GM19328 (cell line): ENCODE measurements around the gene ACTR3.
"Not testable (repeated sequence)": the region's sequence is repeated elsewhere in the genome, so short reads cannot be mapped to it uniquely, and the experiment has no call there.

Experiments used
- ATAC-seq: cut with Tn5 transposase; IDR thresholded peaks from one replicate; pipeline ENCODE4 v1.9.1; 2021; ENCODE audit warnings: mild to moderate bottlenecking, moderate library complexity; ENCODE audit not compliant: unreplicated experiment

ACTR3 gene

DNA sequence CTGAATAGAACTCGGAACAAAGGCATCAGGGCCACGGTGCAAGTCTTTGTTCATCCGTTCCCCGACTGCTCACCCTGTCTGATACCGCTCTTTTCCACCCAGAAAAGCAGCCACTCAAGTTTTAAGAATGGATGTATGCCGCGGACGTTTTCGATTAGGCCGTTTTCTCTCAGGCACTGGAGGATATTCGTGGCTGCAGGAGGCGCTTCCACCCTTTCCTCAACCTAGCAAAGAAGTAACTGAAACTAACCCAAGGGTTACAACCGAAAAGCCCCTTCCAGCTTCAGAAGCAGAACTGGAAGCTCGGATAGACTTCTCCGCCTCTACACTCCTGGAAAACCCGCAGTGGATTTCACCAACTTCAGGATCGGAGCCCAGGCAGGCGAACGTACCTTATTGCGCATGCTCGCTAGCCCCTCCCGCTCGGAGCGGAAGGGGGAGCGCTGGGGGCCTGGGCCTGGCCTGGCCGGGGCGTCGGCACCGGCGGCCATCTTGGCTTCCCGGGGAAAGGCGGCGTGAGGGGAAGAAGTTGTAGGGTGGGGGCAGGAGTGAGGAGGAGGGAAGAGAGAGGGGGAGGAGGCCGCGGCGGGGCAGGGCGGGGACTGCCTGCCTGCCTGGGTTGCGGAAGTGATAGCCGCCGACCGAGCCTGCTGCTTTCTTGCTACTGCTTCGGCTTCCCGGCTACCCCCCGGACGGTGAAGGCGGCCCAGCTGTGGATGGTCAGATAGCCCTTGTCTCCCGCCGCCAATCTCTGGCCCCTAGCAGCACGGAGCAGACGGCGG is at the start of gene ACTR3:
ACTR3 (plus strand) TSS at position 619 of the 782 bp plus-strand sequence. CDS start 191 bp downstream, outside the sequence.
- peak; percentile 55 for ATAC-seq

DNA sequence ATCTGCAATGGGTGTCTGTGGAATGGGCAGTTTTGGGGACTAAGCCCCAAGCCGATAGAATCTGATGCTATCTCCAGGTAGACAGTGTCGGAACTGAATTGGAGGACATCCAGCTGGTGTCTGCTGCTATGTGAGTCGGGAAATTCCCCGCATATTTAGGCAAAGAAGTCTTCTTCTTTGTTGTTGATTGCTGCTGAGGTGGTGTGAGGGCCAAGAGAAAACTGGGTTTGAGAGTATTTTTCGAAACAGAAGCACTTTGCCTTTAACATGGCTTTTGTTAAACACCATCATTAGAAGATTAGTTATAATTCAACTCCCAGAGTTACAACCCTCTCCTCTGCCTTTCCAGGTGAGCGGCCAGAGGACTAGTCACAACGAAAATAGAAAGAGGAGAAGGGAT is 49.4 kb upstream of the ACTR3 start:
- no peak for ATAC-seq

GRCh38 chr2:113842919-113843736 is 46.8 kb upstream of the ACTR3 start:
- no peak for ATAC-seq

- ATAC-seq, result not testable (repeated sequence)
Observed at GRCh38 chr2:113843737-113844050, 46.2 kb upstream of the ACTR3 start.

- ATAC-seq, result no peak
Observed at GRCh38 chr2:113845261-113845660, 44.6 kb upstream of the ACTR3 start.

DNA sequence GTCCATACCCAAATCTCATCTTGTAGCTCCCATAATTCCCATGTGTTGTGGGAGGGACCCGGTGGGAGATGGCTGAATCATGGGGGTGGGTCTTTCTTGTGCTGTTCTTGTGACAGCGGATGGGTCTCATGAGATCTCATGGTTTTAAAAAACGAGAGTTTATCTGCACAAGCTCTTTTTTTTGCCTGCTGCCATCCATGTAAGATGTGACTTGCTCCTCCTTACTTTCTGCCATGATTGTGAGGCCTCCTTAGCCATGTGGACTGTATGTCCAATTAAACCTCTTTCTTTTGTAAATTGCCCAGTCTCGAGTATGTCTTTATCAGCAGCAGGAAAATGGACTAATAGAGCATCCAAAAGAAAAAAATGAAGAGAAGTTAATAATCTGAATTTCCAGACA is 44.1 kb upstream of the ACTR3 start:
- not testable (repeated sequence) for ATAC-seq

GRCh38 chr2:113846429-113846828 is 43.5 kb upstream of the ACTR3 start:
- no peak for ATAC-seq

- ATAC-seq, result no peak
Observed at GRCh38 chr2:113847144-113847543, 42.7 kb upstream of the ACTR3 start.

DNA sequence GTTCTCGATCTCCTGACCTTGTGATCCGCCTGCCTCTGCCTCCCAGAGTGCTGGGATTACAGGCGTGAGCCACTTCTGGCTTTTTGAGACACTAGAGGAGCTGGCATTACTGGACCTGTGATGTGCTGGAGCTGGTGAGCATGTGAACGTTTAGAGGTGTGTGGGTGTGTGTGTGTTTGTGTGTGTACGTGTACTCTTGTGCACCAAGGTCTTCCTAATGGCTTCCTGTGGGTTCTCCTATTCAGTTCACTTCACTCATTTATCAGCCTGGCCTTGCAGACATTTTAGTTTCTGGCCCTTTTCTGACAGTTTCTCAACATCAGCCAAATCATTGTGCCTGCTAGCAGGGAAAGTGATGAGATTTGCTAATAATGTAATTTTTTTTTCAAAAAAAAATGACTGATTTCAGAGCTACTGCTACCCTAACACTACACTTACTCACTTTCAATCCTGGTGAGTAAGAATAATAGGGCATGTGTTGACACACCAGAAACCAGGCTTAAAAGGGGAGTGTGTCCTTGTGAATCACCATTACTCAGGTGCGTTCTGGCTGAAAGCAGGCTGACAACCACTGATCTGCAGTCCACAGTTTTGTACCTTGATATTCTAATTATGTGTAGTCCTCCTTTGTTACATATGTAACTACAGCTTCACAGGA is 41.0 kb upstream of the ACTR3 start:
- ATAC-seq, result no peak

DNA sequence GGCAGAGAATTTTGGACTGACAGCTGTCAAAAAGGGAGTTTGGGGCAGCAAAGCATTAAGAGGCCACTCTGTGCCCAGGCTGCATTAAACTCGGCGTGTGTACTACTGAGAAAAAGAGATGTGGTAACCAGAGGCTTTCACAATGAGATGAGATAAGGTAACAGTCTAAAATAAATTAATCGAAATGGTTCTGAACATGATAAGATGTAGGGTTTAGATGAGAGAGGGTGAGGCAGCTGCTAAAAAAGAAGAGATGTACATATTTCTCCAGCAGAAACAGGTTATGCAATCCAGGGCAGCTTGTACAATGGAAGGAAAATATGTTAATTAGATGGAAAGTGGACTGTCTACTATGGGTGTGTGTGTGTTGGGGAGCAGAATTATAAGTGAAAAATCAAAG is 39.2 kb upstream of the ACTR3 start:
- ATAC-seq, result no peak

DNA sequence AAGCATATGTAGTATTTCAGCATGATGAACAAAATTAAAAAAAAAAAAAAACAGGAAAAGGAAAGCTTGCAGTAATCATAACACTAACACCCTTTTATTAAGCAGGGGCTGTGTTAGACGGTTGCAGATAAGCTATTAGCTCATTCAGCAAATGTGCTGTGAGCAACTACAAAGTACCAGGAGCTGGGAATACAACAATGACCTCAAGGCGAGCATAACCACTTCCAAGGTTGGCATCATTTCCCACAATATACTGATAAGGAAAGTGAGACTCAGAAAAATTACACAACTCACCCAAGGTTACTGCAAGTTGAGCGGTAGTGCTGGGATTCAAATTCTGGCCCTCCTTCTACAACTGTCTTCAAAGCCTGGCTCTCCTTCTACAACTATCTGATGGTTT is 38.2 kb upstream of the ACTR3 start:
- no peak for ATAC-seq

- ATAC-seq, result no peak
Observed at GRCh38 chr2:113854208-113854607, 35.7 kb upstream of the ACTR3 start.

GRCh38 chr2:113854970-113855740 is 34.7 kb upstream of the ACTR3 start:
- no peak for ATAC-seq

GRCh38 chr2:113857464-113857863 is 32.4 kb upstream of the ACTR3 start:
- no peak for ATAC-seq

- no peak for ATAC-seq
Observed at GRCh38 chr2:113858764-113859163, 31.1 kb upstream of the ACTR3 start.

- peak; percentile 35 for ATAC-seq
Observed at GRCh38 chr2:113861740-113862139, 28.1 kb upstream of the ACTR3 start.

DNA sequence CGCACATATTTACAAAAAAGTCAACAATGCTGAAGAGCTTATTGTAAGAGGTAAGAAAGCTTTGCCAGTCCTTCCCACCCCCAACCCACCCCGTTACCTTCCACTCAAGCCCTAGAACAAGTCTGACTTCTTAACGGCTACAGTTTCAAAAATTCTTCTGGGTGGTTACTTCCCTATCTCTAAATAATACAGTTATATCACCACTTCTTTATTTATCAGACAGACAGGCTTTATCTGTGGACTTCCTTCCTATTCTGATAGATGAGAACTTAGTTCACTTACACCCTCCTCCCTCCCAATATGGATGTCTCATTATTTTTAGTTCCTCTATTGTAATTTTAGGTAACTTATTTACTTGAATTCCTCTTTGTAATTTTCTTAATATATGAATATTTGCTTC is 26.7 kb upstream of the ACTR3 start:
- ATAC-seq, result no peak

GRCh38 chr2:113867571-113867970 is 22.3 kb upstream of the ACTR3 start:
- ATAC-seq, result no peak

- no peak for ATAC-seq
Observed at GRCh38 chr2:113869253-113869652, 20.6 kb upstream of the ACTR3 start.

DNA sequence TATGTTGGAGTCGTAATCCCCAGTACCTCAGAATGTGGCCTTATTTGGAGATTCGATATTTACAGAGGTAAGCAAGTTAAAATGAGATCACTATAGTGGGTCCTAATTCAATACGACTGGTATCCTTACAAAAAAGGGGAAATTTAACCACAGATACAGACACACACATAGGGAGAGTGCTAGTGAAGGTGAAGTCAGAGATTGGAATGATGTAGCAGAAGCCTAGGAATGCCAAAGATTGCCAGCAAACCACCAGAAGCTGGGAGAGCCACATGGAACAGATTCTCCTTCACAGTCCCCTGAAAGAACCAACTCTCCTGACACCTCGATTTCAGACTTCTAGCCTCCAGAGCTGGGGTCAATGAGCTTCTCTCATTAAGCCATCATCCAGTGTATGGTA is 17.7 kb upstream of the ACTR3 start:
- ATAC-seq, result no peak

DNA sequence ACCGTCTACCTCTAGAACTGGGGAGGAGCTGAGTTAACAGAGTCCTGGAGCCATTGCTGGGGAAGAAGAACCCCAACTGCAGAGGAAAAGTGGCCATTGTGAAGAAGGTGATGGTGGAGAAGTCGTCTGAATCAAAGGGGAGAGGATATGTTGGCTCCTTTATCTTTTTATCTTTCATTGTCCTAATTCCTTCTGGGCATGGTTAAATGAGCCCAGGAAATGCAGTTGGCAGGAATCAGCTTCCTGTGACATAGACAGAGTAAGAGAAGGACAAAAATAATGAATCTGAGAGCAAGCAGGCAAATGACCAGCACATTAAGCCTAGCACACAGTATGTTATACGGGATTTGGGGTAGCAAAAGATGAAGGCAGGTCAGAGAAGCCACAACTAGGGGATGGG is 16.0 kb upstream of the ACTR3 start:
- ATAC-seq, result no peak
